Measurements from ENCODE around the gene IL1RL2.

- no peak for TF ChIP-seq CTCF (conservative IDR thresholded peaks at IDR 0.05; ENCODE audit: low read length)
- no peak for TF ChIP-seq EZH2phosphoT487 (IDR thresholded peaks at IDR 0.05; ENCODE audit: borderline replicate concordance)
Observed at GRCh38 chr2:102139851-102140250, 47.0 kb upstream of the IL1RL2 start.

All from Loucy (cell line).